ENCODE results near the gene PKHD1. TPM values are rescaled to one million over a fixed set of nuclear protein-coding genes. Genes with fewer than 3 reads are reported as not detected.

PKHD1 gene
- total RNA-seq, 1 donor, result under 0.01 TPM

GRCh38 chr6:52027699-52028098, 59.7 kb downstream of the PKHD1 start:
- Histone ChIP-seq H3K27me3 (ENCODE audit: insufficient read depth, low read length) (no peaks in the 10 kb centered on the region), H3K4me3 (ENCODE audit: low read length) (no peak overlapping the region), H3K9me3 (ENCODE audit: low read depth, low read length) (no peaks in the 10 kb centered on the region)

GRCh38 chr6:52024451-52025068, 62.9 kb downstream of the PKHD1 start:
- no peak overlapping the region for H3K4me3 ChIP-seq (ENCODE audit: low read length)

More at GRCh38 chr6:52027699-52028098, 59.7 kb downstream of the PKHD1 start:
- no peaks in the 10 kb centered on the region for H3K4me1 ChIP-seq (ENCODE audit: insufficient read depth, low read length)

GRCh38 chr6:52022675-52023074, 64.7 kb downstream of the PKHD1 start:
- Histone ChIP-seq H3K4me1 (ENCODE audit: insufficient read depth, low read length) (no peaks in the 10 kb centered on the region), H3K27me3 (ENCODE audit: insufficient read depth, low read length) (no peaks in the 10 kb centered on the region)

More at GRCh38 chr6:52024451-52025068, 62.9 kb downstream of the PKHD1 start:
- Histone ChIP-seq H3K27me3 (ENCODE audit: insufficient read depth, low read length) (no peaks in the 10 kb centered on the region), H3K4me1 (ENCODE audit: insufficient read depth, low read length) (no peaks in the 10 kb centered on the region), H3K9me3 (ENCODE audit: low read depth, low read length) (no peaks in the 10 kb centered on the region)

GRCh38 chr6:52020945-52021570, 66.4 kb downstream of the PKHD1 start:
- H3K9me3 ChIP-seq (ENCODE audit: low read depth, low read length), result no peaks in the 10 kb centered on the region
- no peak overlapping the region for H3K4me3 ChIP-seq (ENCODE audit: low read length)
- no peaks in the 10 kb centered on the region for H3K27me3 ChIP-seq (ENCODE audit: insufficient read depth, low read length)
- H3K4me1 ChIP-seq (ENCODE audit: insufficient read depth, low read length), result no peaks in the 10 kb centered on the region

More at GRCh38 chr6:52022675-52023074, 64.7 kb downstream of the PKHD1 start:
- Histone ChIP-seq H3K9me3 (ENCODE audit: low read depth, low read length) (no peaks in the 10 kb centered on the region), H3K4me3 (ENCODE audit: low read length) (no peak overlapping the region)

GRCh38 chr6:52019881-52020280, 67.5 kb downstream of the PKHD1 start:
- H3K9me3 ChIP-seq (ENCODE audit: low read depth, low read length), result no peaks in the 10 kb centered on the region
- H3K4me1 ChIP-seq (ENCODE audit: insufficient read depth, low read length), result no peaks in the 10 kb centered on the region
- no peak overlapping the region for H3K4me3 ChIP-seq (ENCODE audit: low read length)
- no peaks in the 10 kb centered on the region for H3K27me3 ChIP-seq (ENCODE audit: insufficient read depth, low read length)

GRCh38 chr6:52019092-52019491, 68.3 kb downstream of the PKHD1 start:
- Histone ChIP-seq H3K27me3 (ENCODE audit: insufficient read depth, low read length) (no peaks in the 10 kb centered on the region), H3K4me1 (ENCODE audit: insufficient read depth, low read length) (no peaks in the 10 kb centered on the region), H3K9me3 (ENCODE audit: low read depth, low read length) (no peaks in the 10 kb centered on the region), H3K4me3 (ENCODE audit: low read length) (no peak overlapping the region)

- Histone ChIP-seq H3K27me3 (ENCODE audit: insufficient read depth, low read length) (no peaks in the 10 kb centered on the region), H3K4me1 (ENCODE audit: insufficient read depth, low read length) (no peaks in the 10 kb centered on the region), H3K4me3 (ENCODE audit: low read length) (no peak overlapping the region), H3K9me3 (ENCODE audit: low read depth, low read length) (no peaks in the 10 kb centered on the region)
These were observed 70.3 kb downstream of the PKHD1 start for GRCh38 chr6:52016915-52017748.

GRCh38 chr6:52015953-52016352, 71.5 kb downstream of the PKHD1 start:
- Histone ChIP-seq H3K27me3 (ENCODE audit: insufficient read depth, low read length) (no peaks in the 10 kb centered on the region), H3K4me1 (ENCODE audit: insufficient read depth, low read length) (no peaks in the 10 kb centered on the region), H3K9me3 (ENCODE audit: low read depth, low read length) (no peaks in the 10 kb centered on the region), H3K4me3 (ENCODE audit: low read length) (no peak overlapping the region)

- Histone ChIP-seq H3K4me1 (ENCODE audit: insufficient read depth, low read length) (no peaks in the 10 kb centered on the region), H3K9me3 (ENCODE audit: low read depth, low read length) (no peaks in the 10 kb centered on the region), H3K4me3 (ENCODE audit: low read length) (no peak overlapping the region), H3K27me3 (ENCODE audit: insufficient read depth, low read length) (no peaks in the 10 kb centered on the region)
These were observed 73.0 kb downstream of the PKHD1 start for GRCh38 chr6:52014391-52014790.

- Histone ChIP-seq H3K4me1 (ENCODE audit: insufficient read depth, low read length) (no peaks in the 10 kb centered on the region), H3K27me3 (ENCODE audit: insufficient read depth, low read length) (no peaks in the 10 kb centered on the region), H3K4me3 (ENCODE audit: low read length) (no peak overlapping the region), H3K9me3 (ENCODE audit: low read depth, low read length) (no peaks in the 10 kb centered on the region)
These were observed 74.4 kb downstream of the PKHD1 start for GRCh38 chr6:52013035-52013434.

GRCh38 chr6:52012582-52012981, 74.8 kb downstream of the PKHD1 start:
- Histone ChIP-seq H3K4me1 (ENCODE audit: insufficient read depth, low read length) (no peaks in the 10 kb centered on the region), H3K9me3 (ENCODE audit: low read depth, low read length) (no peaks in the 10 kb centered on the region), H3K4me3 (ENCODE audit: low read length) (no peak overlapping the region), H3K27me3 (ENCODE audit: insufficient read depth, low read length) (no peaks in the 10 kb centered on the region)

- no peak overlapping the region for H3K4me3 ChIP-seq (ENCODE audit: low read length)
- no peaks in the 10 kb centered on the region for H3K27me3 ChIP-seq (ENCODE audit: insufficient read depth, low read length)
- H3K4me1 ChIP-seq (ENCODE audit: insufficient read depth, low read length), result no peaks in the 10 kb centered on the region
- no peaks in the 10 kb centered on the region for H3K9me3 ChIP-seq (ENCODE audit: low read depth, low read length)
These were observed 76.6 kb downstream of the PKHD1 start for GRCh38 chr6:52010806-52011205.

GRCh38 chr6:52010145-52010544, 77.3 kb downstream of the PKHD1 start:
- Histone ChIP-seq H3K4me3 (ENCODE audit: low read length) (no peak overlapping the region), H3K27me3 (ENCODE audit: insufficient read depth, low read length) (no peaks in the 10 kb centered on the region), H3K9me3 (ENCODE audit: low read depth, low read length) (no peaks in the 10 kb centered on the region)

GRCh38 chr6:52009466-52010140, 77.8 kb downstream of the PKHD1 start:
- no peaks in the 10 kb centered on the region for H3K27me3 ChIP-seq (ENCODE audit: insufficient read depth, low read length)
- no peak overlapping the region for H3K4me3 ChIP-seq (ENCODE audit: low read length)
- no peaks in the 10 kb centered on the region for H3K9me3 ChIP-seq (ENCODE audit: low read depth, low read length)
- H3K4me1 ChIP-seq (ENCODE audit: insufficient read depth, low read length), result no peaks in the 10 kb centered on the region

More at GRCh38 chr6:52010145-52010544, 77.3 kb downstream of the PKHD1 start:
- no peaks in the 10 kb centered on the region for H3K4me1 ChIP-seq (ENCODE audit: insufficient read depth, low read length)

- Histone ChIP-seq H3K27me3 (ENCODE audit: insufficient read depth, low read length) (peaks cover 3% of the 10 kb centered on the region), H3K4me3 (ENCODE audit: low read length) (no peak overlapping the region), H3K4me1 (ENCODE audit: insufficient read depth, low read length) (no peaks in the 10 kb centered on the region), H3K9me3 (ENCODE audit: low read depth, low read length) (no peaks in the 10 kb centered on the region)
These were observed 87.3 kb downstream of the PKHD1 start for GRCh38 chr6:52000064-52000463.
